Activated CD4-positive, CD25-positive, alpha-beta regulatory T cell treated with anti-CD3 and anti-CD28 coated beads, Interleukin-2, amount 50 U/mL, for 72 hours (primary cell): ENCODE measurements around the gene SMOC1.

ENCODE experiments used
- DNase-seq: peaks from one replicate; pipeline ENCODE4 v3.0.0; 2021

The SMOC1 gene

GRCh38 chr14:69879175-69880043 is at the start of gene SMOC1:
Gene SMOC1 (plus strand): TSS chr14:69879416. CDS start chr14:69879679, 263 bp downstream.
- no peak for DNase-seq

- DNase-seq: no peak
These were observed 40.3 kb upstream of the SMOC1 start for GRCh38 chr14:69838881-69839416.

- no peak for DNase-seq
These were observed 39.6 kb upstream of the SMOC1 start for GRCh38 chr14:69839661-69840060.

- DNase-seq: no peak
These were observed 37.6 kb upstream of the SMOC1 start for GRCh38 chr14:69841656-69842055.

GRCh38 chr14:69842686-69843420 is 36.4 kb upstream of the SMOC1 start:
- DNase-seq: no peak

- DNase-seq: no peak
These were observed 35.0 kb upstream of the SMOC1 start for GRCh38 chr14:69844171-69844570.

- no peak for DNase-seq
These were observed 34.1 kb upstream of the SMOC1 start for GRCh38 chr14:69845050-69845581.

GRCh38 chr14:69845787-69846186 is 33.4 kb upstream of the SMOC1 start:
- no peak for DNase-seq

- no peak for DNase-seq
These were observed 31.1 kb upstream of the SMOC1 start for GRCh38 chr14:69848156-69848555.

GRCh38 chr14:69848903-69849391 is 30.3 kb upstream of the SMOC1 start:
- no peak for DNase-seq

GRCh38 chr14:69850086-69850735 is 29.0 kb upstream of the SMOC1 start:
- DNase-seq: no peak

- DNase-seq: no peak
These were observed 28.5 kb upstream of the SMOC1 start for GRCh38 chr14:69850736-69851112.

GRCh38 chr14:69852531-69853321 is 26.5 kb upstream of the SMOC1 start:
- DNase-seq: no peak

- no peak for DNase-seq
These were observed 25.4 kb upstream of the SMOC1 start for GRCh38 chr14:69853774-69854173.

- no peak for DNase-seq
These were observed 24.6 kb upstream of the SMOC1 start for GRCh38 chr14:69854598-69854997.

- DNase-seq: no peak
These were observed 23.9 kb upstream of the SMOC1 start for GRCh38 chr14:69855180-69855832.

- DNase-seq: no peak
These were observed 20.4 kb upstream of the SMOC1 start for GRCh38 chr14:69858801-69859200.

GRCh38 chr14:69859591-69859990 is 19.6 kb upstream of the SMOC1 start:
- no peak for DNase-seq

GRCh38 chr14:69860221-69860620 is 19.0 kb upstream of the SMOC1 start:
- DNase-seq: no peak

- no peak for DNase-seq
These were observed 18.1 kb upstream of the SMOC1 start for GRCh38 chr14:69861025-69861569.

GRCh38 chr14:69863083-69863482 is 16.1 kb upstream of the SMOC1 start:
- DNase-seq: no peak
